Activated CD4-positive, alpha-beta T cell treated with anti-CD3 and anti-CD28 coated beads for 48 hours (primary cell): ENCODE results near the gene PEX16.
A peak's percentile ranks its signal among the peaks of the same experiment; 100 is the strongest.

Source experiments
- DNase-seq: peaks from one replicate; pipeline ENCODE4 v3.0.0-alpha.2; 2020

Gene PEX16

DNA sequence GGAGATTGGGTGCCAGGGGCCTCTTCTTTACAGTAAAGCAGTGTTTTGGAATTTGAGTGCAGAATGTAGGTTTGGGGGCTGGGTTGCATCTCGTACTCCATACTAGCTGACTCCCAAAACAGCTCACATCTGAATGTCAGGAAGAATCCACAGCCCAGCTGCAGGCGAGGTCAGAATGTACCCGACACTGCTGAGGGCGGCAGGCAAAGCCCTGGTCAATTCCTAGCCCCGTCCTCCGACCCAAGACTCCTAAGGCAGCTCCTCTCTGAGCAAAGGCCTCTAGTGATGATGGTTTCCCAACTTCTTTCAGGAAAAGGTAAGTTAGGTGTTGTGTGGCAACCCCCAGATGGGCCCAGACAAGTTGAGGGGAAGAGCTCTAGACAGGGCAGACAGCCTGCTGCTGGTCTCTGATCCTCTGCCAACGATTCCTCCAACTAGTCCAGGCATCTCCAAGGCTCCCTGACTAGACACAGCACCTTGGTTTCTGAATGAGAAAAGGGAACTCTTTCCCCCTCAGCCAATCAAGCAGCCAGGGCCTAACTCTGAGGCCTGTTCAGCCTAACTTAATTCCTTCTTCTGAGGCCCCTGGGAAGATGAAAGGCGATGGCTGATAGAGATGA, 13.4 kb upstream of the PEX16 start:
- DNase-seq, result no peak

GRCh38 chr11:45930031-45930794, 12.5 kb upstream of the PEX16 start:
- DNase-seq, result peak; percentile 32

DNA sequence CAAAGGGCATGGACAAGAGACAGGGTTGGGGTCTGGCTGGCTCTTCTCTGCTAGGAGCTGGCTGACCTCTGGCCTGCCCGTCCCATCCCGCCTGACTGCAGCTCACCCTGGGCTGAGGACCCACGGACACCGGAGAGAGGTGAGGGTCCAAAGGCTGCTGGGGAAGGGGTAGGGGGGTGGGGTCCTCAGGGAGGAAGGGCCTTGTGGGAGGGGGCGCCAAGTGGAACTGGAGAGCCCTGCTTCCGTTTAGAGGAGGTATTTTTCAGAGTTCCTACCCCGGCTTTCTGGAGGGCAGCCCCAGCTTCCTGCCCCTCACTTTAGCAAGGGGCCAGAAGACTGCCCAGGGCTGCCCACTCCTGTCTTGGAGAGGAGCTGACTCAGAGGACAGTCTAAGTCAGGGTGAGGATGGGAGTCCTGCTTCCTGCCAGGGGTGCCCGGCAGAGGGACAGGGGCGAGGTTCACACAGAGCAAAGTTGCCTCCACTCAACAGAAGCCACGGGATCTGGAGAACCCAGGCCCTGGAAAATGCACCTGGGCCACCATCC, 11.9 kb upstream of the PEX16 start:
- no peak for DNase-seq

DNA sequence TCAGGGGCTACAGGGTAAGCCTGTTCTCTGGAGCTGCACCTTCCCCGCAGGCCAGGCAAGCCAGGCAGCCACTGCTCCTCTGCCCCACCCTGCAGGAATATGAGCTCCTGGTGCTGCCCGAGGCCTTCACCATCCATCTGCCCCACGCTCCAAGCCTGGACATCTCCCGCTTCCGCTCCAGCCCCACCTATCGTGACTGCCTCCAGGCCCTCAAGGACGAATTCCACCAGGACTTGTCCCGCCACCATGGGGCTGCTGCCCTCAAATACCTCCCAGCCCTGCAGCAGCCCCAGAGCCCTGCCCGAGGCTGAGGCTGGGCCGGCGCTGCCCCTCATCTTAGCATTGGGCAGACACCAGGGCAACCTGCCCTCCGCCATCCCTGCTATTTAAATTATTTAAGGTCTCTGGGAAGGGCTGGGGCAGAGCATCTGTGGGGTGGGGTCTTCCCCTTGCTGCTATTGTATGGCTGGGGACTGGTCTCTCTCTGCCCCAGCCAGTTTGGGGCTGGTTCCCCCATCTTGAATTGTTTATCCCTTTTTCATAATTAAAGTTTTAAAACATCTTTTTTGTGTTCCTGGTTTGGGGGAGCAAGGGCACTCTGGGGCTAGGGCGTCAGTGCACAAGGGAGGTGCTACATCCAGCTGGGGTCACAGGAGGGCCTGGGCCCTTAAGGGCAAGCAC, 11.0 kb upstream of the PEX16 start:
- DNase-seq, result no peak

DNA sequence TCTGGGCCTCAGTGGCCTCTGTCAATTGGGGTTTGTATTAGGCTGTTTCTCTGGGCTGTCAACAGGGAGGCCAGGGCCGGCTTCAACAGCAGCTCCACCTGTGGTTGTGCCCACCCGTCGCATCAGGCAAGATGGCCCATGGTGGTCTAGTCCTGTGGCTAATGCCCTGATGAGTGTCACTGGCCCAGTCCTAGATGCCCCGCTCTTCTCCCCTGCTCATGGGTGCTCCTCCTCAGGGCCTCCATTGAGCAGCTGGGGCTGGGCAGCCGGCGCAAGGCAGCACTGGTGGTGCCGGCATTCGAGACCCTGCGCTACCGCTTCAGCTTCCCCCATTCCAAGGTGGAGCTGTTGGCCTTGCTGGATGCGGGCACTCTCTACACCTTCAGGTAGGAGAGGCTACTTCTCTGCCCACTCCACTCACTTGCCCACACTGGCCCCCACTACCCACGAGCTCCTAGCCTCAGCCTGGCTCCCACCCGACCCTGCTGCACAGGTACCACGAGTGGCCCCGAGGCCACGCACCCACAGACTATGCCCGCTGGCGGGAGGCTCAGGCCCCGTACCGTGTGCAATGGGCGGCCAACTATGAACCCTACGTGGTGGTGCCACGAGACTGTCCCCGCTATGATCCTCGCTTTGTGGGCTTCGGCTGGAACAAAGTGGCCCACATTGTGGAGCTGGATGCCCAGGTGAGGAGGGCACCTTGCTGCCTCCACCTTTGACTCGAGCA, 10.2 kb upstream of the PEX16 start:
- DNase-seq, result no peak

GRCh38 chr11:45927332-45927683, 9.6 kb upstream of the PEX16 start:
- DNase-seq, result no peak

GRCh38 chr11:45926536-45927331, 9.1 kb upstream of the PEX16 start:
- DNase-seq, result no peak

DNA sequence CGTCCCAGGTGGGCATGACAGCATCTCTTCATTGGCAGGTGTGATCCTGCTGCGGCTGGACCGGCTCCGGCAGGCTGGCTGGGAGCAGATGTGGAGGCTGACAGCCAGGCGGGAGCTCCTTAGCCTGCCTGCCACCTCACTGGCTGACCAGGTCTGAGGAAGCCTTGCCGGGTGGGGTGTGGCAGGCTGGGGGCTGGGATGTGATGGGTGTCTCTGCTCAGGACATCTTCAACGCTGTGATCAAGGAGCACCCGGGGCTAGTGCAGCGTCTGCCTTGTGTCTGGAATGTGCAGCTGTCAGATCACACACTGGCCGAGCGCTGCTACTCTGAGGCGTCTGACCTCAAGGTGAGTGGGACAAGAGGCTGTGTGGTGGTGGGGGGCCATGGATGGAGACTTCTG, 8.3 kb upstream of the PEX16 start:
- no peak for DNase-seq

DNA sequence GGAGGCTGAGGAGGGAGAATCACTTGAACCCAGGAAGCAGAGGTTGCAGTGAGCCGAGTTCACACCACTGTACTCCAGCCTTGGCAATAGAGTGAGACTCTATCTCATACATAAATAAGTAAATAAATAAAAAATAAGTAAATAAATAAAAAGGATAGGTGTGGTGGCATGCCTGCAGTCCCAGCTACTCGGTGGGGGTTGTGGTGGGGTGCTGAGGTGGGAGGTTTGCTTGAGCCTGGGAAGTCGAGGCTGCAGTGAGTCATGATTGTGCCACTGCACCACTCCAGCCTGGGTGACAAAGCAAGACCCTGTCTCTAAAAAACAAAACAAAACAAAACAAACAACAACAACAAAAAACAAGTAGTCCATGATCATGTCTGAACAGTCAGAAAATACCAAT, 7.9 kb upstream of the PEX16 start:
- DNase-seq, result no peak

- no peak for DNase-seq
These were observed 7.2 kb upstream of the PEX16 start for GRCh38 chr11:45924927-45925326.

GRCh38 chr11:45924036-45924915, 6.6 kb upstream of the PEX16 start:
- DNase-seq, result no peak

DNA sequence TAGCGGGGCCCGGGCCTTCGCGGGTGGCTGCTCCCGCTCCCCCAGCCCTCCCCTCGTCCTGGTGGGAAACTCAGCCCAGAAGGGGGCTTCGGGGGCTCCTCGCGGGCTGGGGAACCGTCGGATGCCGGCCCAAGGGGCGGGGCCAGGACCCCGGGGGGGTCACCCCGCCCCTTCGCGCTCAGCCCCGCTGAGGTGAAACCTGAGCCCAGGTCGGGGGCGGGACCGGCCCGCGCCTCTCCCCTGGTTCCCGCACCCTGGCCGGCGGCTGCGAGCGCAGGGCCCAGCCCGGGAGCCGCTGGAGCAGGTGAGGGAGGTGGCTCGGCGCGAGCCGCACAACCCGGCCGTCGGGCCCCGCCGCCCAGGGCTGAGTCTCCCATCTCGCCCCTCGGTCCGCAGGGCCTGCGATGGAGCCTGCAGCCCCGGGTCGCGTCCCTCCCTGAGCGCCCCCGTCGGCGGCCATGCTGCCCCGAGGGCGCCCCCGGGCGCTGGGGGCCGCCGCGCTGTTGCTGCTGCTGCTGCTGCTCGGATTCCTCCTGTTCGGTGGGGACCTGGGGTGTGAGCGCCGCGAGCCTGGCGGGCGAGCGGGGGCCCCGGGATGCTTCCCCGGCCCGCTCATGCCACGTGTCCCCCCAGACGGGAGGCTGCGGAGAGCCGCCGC, 4.9 kb upstream of the PEX16 start, which contains the start of gene LARGE2:
Gene LARGE2 (plus strand): TSS at position 232 of the 658 bp plus-strand sequence. CDS start 227 bp downstream, at position 459.
- DNase-seq, result no peak

- DNase-seq, result no peak
These were observed 4.1 kb upstream of the PEX16 start for GRCh38 chr11:45921561-45922424.

DNA sequence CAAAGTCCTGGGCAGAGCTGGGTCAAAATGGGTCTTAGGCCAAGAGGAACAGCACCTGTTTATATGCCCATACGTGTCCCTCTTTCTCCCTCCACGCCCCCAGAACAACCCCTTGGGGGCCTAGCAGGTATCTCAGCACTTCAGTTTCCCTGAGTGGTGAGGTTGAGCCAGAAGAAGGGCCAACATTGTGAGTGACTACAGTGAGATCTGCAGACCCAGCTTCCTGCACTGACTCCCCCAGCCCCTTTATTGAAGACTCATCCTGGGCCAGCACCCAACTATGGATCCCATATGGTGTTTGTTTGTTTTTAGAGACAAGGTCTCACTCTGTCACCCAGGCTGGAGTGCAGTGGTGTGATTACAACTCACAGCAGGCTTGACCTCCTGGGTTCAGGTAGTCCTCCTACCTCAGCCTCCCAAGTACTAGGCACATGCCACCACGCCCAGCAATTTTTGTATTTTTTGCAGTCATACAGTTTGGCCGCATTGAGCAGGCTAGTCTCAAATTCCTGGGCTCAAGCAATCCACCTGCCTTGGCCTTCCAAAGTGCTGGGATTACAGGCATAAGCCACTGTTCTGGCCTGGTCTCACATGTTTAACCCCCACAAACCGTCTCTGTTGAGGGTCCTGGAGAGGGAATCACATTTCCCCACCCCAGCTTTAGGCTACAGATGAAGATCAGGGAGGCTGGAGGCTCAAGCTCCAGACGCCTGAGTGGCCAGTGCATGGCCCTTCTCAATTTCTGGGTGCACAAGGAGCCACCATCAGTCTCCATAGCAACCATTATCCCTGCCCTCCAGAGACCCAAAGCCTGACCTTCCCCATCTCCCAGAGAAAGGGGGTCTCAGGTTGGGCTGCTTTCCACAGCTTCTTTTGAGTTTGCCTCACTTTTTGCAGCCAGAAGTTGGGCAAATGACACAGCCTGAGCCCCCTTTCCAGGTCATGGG, 3.1 kb upstream of the PEX16 start:
- no peak for DNase-seq

DNA sequence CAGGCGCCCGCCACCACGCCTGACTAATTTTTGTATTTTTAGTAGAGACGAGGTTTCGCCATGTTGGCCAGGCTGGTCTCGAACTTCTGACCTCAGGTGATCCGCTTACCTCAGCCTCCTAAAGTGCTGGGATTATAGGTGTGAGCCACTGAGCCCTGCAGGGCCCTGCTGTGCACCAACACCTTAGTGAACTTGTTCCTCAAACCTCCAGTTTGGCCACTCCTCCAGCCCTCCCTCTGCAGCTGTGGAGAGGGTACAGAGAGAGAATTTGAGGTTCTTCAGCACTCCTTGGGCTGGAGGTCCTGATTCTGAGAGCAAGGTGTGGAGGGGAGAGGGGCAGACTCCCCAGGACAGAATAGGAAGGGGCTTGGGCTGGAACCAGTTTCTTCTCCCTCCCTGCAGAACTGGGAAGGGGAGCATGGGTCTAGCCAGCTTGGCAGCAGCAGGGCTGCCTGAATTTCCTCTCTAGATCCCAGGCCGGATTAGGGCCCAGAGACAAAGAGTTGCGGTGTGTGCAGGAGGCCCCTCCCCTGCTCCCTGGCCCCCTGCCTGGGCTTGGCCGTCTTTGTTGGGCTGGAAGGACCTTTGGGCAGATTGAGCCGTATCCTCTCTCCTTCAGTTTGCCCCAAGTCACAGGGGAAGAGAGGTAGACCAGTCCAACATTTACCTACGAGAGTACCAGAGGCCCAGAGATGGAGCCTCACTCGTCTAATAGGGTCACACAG, 2.3 kb upstream of the PEX16 start:
- no peak for DNase-seq

- no peak for DNase-seq
These were observed 1.4 kb upstream of the PEX16 start for GRCh38 chr11:45918962-45919675.

DNA sequence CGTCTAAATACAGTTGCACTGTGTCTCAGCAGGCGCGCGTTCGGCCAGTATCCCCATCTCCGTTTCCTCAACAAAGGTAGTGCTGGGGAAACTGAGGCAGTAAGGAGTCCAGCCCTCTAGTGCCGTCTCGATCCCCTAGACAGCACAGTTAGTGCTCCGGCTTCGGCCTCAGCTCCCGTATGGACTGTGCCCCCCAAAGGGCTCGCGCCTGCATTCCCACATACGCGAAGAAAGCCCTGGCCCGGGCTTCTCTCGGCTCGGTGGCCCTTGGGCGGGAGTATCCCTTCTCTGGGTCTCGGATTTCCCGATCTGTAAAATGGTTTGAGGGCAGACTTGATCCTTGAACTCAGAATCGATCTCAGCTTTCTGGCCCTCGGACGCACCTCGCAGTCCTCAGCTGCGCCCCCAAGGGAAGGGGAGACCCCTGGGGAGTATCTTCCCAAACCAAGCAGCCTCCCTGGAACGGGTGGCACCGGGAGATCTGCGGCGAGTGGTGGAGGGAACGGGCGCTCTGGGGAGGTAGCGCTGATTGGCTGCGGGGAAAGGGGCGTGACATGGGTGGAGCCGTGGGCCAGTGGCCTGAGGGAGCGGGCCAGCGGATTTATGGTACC, 759 bp upstream of the PEX16 start:
- peak; percentile 75 for DNase-seq
